DMS79 (cell line): ENCODE data around the gene SYT5.
"Not testable (repeated sequence)": the region's sequence is repeated elsewhere in the genome, so short reads cannot be mapped to it uniquely, and the experiment has no call there.

Experiments
- DNase-seq: peaks from one replicate; lab custom pipeline; 2025; lab: John Stamatoyannopoulos, UW

The SYT5 gene

GRCh38 chr19:55179606-55180484 lies at the start of gene SYT5:
Gene SYT5 (minus strand): TSS chr19:55180289. CDS start chr19:55179041, 1,248 bp downstream.
- no peak for DNase-seq

DNA sequence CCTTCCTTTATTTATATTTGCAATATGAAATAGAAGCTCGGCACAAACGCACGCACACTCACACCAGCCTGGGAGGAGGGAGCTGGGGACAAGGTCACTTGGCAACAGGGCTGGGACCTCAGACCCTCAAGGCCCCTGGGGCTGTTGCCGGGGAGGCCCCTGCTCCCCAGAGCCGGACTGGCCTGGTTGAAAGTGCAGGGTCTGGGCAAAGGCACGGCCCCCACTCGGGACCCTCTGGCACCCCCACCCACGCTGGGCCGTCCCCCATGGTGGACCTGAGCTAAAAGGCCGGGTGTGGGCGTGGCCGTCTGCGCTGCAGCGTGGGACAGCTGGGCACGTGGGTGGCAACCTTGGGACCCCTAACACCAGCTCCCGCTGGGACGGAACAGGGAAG lies 49.7 kb upstream of the SYT5 start:
- DNase-seq = no peak

- no peak for DNase-seq
Measured at GRCh38 chr19:55229145-55229788, 49.2 kb upstream of the SYT5 start.

GRCh38 chr19:55228403-55229031 lies 48.4 kb upstream of the SYT5 start, which contains the start of gene TMEM86B:
Gene TMEM86B (minus strand): TSS chr19:55228763. CDS start chr19:55228741, 22 bp downstream.
- no peak for DNase-seq

DNA sequence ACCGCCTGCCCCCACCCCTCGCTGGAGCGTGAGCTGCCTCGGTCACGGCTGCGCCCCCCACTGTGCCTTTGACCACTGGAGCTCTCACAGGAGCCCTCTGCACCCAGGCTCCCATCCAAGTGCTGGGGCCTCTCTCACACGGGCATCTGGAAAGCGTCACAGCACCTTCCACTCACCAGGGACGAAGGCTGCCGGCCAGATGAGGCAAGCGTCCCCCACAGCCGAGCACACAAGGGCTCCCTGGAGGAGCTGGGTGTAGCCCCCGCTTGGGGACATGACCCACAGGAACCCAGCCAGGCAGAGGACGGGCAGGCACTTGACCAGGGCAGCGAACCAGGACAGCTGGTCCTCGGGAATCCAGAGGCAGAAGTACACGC lies 47.9 kb upstream of the SYT5 start:
- no peak for DNase-seq

- no peak for DNase-seq
Measured at GRCh38 chr19:55227241-55228014, 47.3 kb upstream of the SYT5 start.

DNA sequence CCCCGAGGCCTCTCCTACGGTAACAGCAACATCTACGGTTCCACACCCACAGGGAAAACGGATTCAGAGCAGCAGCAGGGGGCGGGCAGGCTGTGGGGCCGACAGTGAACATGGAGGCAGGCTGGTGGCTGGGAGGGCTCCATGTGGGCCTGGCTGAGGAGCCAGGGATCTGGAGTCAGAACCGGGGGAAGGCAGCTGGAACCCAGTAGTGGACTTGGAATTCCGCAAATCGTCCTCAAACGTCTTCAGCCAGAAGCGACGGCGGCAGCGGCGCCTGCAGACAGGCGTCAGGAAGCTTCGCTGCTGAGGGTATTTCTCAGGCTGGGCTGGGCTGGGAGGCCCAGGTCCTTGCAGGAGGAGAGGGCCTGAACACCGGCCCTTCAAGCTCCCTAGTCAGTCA lies 46.7 kb upstream of the SYT5 start:
- no peak for DNase-seq

- DNase-seq = no peak
Measured at GRCh38 chr19:55226273-55226672, 46.2 kb upstream of the SYT5 start.

DNA sequence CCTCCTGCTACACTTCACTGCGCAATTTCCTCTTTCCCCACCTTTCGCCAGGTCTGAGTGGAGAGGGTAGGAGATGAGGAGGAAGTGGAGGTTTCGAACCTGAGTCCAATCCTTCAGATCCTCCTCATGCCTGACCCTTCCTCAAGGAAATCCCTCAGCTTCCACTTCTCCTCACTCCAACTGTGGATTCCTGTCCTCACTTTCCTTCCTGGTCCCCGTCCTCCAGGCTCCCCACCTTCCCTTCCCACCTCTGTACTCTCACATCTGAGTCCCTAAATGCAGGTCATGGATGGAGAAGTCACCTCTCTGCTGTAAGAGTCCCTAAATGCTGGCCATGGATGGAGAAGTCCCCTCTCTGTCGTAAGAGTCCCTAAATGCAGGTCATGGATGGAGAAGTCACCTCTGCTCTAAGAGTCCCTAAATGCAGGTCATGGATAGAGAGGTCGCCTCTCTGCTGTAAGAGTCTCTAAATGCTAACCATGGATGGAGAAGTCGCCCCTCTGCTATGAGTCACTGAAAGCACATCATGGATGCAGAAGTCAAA lies 45.4 kb upstream of the SYT5 start:
- no peak for DNase-seq

GRCh38 chr19:55224679-55225414 lies 44.8 kb upstream of the SYT5 start:
- not testable (repeated sequence) for DNase-seq

DNA sequence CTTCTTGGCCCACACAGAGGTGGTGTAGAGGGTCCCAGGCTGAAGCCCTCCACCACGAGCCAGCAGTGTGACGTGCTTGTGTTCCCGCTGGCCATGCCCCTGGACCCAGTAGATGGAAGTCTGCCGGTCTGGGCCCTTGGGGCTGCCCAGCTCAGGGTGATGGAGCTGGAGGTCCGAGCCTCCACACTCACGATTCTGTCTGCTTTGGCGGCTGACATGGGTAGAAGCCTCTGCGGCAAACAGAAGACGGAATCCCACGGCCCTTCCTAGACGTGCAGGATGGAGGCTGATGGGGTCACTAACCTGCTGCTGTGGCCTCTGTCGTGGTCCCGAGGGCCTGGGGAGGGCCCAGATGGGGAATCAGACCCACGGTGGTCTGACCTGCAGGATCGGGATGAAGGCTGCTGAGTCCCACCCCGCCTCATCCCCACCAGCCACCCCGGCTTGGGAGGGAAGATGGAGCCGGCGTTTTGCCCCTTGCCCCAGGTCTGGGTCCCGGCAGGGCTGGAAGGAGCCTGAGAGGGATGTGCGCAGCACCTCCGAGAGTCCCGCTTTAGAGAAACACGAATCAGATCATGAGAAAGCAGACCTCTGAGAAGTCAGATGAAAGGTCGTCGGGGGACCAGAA lies 44.1 kb upstream of the SYT5 start:
- no peak for DNase-seq

GRCh38 chr19:55223291-55224037 lies 43.4 kb upstream of the SYT5 start:
- DNase-seq = no peak

GRCh38 chr19:55220525-55220924 lies 40.4 kb upstream of the SYT5 start:
- DNase-seq = no peak

GRCh38 chr19:55216461-55217198 lies 36.5 kb upstream of the SYT5 start:
- DNase-seq = peak; percentile 95

DNA sequence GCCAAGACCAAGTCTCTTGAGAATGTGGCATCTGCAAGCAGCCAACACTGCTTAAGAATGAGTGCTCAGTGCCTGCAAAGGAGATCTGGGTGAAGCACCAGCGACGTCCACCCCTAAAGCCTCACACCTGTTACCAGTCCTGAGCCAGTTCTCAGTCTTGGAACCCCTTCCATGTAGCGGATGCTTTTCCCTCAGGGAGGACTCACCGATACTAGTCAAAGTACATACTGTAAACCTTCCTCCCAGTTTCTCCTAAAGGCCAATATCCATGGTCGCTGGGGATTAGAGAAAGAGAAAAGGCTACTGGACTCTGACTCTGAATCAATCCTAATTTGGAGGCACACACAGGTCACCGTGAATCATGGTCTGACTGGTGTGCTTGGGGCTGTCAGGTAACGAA lies 33.5 kb upstream of the SYT5 start:
- no peak for DNase-seq

- DNase-seq = no peak
Measured at GRCh38 chr19:55212447-55212846, 32.4 kb upstream of the SYT5 start.

DNA sequence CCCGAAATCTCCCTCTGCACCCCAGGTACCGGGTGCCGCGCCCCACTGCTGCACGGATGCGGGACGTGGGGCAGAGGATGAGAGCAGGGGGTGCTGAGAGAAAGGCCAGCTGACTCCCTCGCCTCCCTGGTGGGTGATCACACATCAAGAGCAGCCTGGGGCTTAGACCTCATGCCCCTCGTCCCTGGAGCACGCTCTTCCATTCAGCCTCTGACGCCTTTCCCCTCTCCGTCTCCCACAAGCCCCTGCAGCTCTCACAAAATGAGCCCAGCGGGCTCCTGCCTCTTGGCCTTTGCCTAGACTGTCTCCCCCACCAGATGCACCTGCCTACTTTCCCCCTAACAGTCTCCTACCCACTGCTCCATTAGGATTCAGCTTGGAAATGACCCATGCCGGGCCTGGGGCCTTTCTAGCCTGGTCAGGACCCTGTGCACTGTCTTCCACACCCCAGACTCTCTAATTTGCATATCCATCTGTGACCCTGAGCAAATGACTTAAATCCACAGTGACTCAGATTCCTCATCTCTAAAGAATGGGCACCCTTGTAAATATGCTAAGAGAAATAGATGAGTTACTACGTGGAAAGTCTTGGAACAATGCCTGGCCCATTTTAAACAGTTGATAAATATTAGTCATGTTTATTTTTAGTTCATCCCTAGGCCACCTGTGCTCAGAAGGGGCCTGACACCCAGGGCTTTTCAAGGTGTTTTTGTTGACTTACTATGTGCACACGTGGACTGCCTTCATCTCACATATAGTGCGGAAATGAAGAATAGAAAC lies 29.8 kb upstream of the SYT5 start:
- no peak for DNase-seq
